PFSK-1 (cell line): ENCODE results near the gene RBMS3.

Experiments
- POLR2AphosphoS5 ChIP-seq: IDR thresholded peaks from 2 replicates; pipeline ENCODE4 v1.6.1; 2012; ENCODE audit warnings: low read depth, mild to moderate bottlenecking, control low read depth, low read length, moderate library complexity
- TF ChIP-seq, protein P1 (sequence below), 2 experiments: IDR thresholded peaks; 2 replicates each; pipeline versions ENCODE4 v1.6.1 to v1.8.0; 2011 to 2012; ENCODE audit warnings: low read depth in 2 of 2, low read length in 2 of 2, control low read depth in 1 of 2, inconsistent platforms in 1 of 2, mild to moderate bottlenecking in 1 of 2, moderate library complexity in 1 of 2; ENCODE audit not compliant: insufficient read depth in 1 of 2

DNA sequence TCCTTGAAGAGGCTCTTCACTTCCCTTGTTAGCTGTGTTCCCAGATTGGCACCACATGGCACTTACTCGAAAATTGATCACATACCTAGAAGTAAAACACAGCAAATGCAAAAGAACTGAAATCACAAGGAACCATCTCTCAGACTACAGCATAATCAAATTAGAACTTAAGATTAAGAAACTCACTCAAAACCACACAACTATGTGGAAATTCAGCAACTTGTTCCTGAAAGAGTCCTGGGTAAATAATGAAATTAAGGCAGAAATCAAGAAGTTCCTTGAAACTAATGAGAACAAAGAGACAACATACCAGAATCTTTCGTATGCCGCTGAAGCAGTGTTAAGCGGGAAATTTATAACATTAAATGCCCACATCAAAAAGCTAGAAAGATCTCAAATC, 759.3 kb downstream of the RBMS3 start:
- TF ChIP-seq POLR2AphosphoS5, result no peak
- TF ChIP-seq, protein P1, sequence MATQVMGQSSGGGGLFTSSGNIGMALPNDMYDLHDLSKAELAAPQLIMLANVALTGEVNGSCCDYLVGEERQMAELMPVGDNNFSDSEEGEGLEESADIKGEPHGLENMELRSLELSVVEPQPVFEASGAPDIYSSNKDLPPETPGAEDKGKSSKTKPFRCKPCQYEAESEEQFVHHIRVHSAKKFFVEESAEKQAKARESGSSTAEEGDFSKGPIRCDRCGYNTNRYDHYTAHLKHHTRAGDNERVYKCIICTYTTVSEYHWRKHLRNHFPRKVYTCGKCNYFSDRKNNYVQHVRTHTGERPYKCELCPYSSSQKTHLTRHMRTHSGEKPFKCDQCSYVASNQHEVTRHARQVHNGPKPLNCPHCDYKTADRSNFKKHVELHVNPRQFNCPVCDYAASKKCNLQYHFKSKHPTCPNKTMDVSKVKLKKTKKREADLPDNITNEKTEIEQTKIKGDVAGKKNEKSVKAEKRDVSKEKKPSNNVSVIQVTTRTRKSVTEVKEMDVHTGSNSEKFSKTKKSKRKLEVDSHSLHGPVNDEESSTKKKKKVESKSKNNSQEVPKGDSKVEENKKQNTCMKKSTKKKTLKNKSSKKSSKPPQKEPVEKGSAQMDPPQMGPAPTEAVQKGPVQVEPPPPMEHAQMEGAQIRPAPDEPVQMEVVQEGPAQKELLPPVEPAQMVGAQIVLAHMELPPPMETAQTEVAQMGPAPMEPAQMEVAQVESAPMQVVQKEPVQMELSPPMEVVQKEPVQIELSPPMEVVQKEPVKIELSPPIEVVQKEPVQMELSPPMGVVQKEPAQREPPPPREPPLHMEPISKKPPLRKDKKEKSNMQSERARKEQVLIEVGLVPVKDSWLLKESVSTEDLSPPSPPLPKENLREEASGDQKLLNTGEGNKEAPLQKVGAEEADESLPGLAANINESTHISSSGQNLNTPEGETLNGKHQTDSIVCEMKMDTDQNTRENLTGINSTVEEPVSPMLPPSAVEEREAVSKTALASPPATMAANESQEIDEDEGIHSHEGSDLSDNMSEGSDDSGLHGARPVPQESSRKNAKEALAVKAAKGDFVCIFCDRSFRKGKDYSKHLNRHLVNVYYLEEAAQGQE (IDR thresholded peaks at IDR 0.05; ENCODE audit: insufficient read depth in 1 of 2, low read depth in 2 of 2, low read length in 2 of 2), result no peak
